Measurements from ENCODE around the gene C17orf107. TPM values are rescaled to one million over a fixed set of nuclear protein-coding genes. Genes with fewer than 3 reads are reported as not detected.
A peak's percentile ranks its signal among the peaks of the same experiment; 100 is the strongest.

C17orf107 gene
- total RNA-seq, 1 donor from 2014 or later = 3.7 TPM

DNA sequence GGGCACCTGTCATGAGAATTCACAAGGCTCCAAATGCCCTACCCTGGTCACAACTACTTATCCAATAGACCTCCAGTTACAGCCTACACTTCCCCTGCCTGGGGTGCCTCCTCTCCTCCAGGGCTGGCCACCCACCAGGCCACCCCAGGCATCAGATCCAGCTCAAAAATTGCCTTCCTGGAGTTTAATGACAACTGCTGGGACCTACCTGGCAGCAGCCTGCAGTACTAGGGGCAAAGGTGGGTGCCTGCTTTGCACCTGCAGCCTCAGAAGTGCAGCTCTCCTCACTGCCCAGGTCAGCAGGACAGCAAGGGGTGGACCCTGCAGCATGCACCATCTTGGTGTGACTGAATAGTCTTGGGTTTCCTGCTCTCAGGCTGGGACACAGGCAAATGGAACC lies 36.3 kb downstream of the C17orf107 start:
- Mint-ChIP-seq H3K36me3 (ENCODE audit: insufficient read depth) (peaks cover 4% of the 10 kb centered on the region), H3K4me1 (ENCODE audit: low read depth) (peaks cover 9% of the 10 kb centered on the region), H3K27me3 (no peaks in the 10 kb centered on the region), H3K9me3 (ENCODE audit: low read depth) (no peaks in the 10 kb centered on the region), H3K4me3 (ENCODE audit: low read depth) (no peak overlapping the region), H3K27ac (no peak overlapping the region)
- DNase-seq (ENCODE audit: low spot score, unreplicated experiment) = no peak
- TF ChIP-seq, protein P1, sequence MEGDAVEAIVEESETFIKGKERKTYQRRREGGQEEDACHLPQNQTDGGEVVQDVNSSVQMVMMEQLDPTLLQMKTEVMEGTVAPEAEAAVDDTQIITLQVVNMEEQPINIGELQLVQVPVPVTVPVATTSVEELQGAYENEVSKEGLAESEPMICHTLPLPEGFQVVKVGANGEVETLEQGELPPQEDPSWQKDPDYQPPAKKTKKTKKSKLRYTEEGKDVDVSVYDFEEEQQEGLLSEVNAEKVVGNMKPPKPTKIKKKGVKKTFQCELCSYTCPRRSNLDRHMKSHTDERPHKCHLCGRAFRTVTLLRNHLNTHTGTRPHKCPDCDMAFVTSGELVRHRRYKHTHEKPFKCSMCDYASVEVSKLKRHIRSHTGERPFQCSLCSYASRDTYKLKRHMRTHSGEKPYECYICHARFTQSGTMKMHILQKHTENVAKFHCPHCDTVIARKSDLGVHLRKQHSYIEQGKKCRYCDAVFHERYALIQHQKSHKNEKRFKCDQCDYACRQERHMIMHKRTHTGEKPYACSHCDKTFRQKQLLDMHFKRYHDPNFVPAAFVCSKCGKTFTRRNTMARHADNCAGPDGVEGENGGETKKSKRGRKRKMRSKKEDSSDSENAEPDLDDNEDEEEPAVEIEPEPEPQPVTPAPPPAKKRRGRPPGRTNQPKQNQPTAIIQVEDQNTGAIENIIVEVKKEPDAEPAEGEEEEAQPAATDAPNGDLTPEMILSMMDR (IDR thresholded peaks at IDR 0.05; ENCODE audit: unreplicated experiment) = no peak

DNA sequence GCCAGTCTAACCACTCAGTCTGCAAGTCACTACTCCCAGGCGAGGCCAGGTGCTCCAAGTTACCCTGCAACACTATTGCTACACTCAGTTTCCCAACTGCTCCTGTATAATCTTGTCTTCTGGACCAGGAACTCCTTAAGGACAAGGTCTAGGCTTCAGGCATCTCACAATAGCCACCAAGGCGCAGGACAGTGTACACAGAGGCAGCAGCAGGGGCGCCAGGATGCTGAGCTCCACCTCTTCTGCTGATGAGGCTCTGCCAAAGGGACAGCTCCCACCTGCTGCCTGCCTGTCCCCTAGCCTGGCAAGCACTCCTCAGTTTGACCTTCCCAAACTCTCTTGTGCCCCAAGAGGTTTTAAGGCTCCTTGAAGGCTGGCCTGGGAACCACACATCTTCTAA lies 37.1 kb downstream of the C17orf107 start:
- Mint-ChIP-seq H3K4me3 (ENCODE audit: low read depth) (no peak overlapping the region), H3K9me3 (ENCODE audit: low read depth) (no peaks in the 10 kb centered on the region), H3K36me3 (ENCODE audit: insufficient read depth) (peaks cover 5% of the 10 kb centered on the region), H3K27ac (no peak overlapping the region), H3K27me3 (no peaks in the 10 kb centered on the region), H3K4me1 (ENCODE audit: low read depth) (peaks cover 16% of the 10 kb centered on the region)
- DNase-seq (ENCODE audit: low spot score, unreplicated experiment) = no peak
- TF ChIP-seq, protein P1 (IDR thresholded peaks at IDR 0.05; ENCODE audit: unreplicated experiment) = no peak

DNA sequence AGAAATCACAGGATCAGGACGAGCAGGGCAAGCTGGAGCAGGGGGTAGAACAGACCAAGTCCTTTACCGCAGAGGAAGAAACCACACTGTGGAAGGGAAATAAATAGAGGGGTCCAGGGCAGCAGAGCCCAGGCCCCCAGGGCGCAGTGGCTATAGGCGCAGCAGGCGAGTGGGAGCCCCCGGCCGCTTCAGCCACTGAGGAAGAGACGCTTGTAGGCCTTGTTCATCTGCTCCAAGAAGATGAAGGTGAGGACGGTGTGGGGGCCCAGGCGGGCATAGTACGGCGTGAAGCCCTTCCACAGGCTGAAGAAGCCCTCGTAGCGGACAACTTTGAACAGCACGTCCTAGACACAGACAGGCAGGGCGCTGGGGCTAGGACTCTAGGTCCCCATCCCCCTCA lies 38.2 kb downstream of the C17orf107 start:
- Mint-ChIP-seq H3K4me3 (ENCODE audit: low read depth) (no peak overlapping the region), H3K4me1 (ENCODE audit: low read depth) (peaks cover 21% of the 10 kb centered on the region), H3K9me3 (ENCODE audit: low read depth) (no peaks in the 10 kb centered on the region), H3K27ac (no peak overlapping the region), H3K27me3 (no peaks in the 10 kb centered on the region), H3K36me3 (ENCODE audit: insufficient read depth) (peaks cover 5% of the 10 kb centered on the region)
- TF ChIP-seq, protein P1 (IDR thresholded peaks at IDR 0.05; ENCODE audit: unreplicated experiment) = no peak
- DNase-seq (ENCODE audit: low spot score, unreplicated experiment) = no peak

GRCh38 chr17:4938069-4938491 lies 38.7 kb downstream of the C17orf107 start:
- TF ChIP-seq, protein P1 (IDR thresholded peaks at IDR 0.05; ENCODE audit: unreplicated experiment) = no peak
- no peak for DNase-seq (ENCODE audit: low spot score, unreplicated experiment)
- Mint-ChIP-seq H3K9me3 (ENCODE audit: low read depth) (no peaks in the 10 kb centered on the region), H3K4me1 (ENCODE audit: low read depth) (peaks cover 21% of the 10 kb centered on the region), H3K36me3 (ENCODE audit: insufficient read depth) (peaks cover 5% of the 10 kb centered on the region), H3K27ac (peak overlapping the region; percentile 94), H3K4me3 (ENCODE audit: low read depth) (peak overlapping the region; percentile 85), H3K27me3 (no peaks in the 10 kb centered on the region)

GRCh38 chr17:4938688-4939545 lies 39.6 kb downstream of the C17orf107 start:
- Mint-ChIP-seq H3K27ac (peak overlapping the region; percentile 94), H3K4me1 (ENCODE audit: low read depth) (peaks cover 21% of the 10 kb centered on the region), H3K27me3 (no peaks in the 10 kb centered on the region), H3K4me3 (ENCODE audit: low read depth) (peak overlapping the region; percentile 85), H3K9me3 (ENCODE audit: low read depth) (no peaks in the 10 kb centered on the region), H3K36me3 (ENCODE audit: insufficient read depth) (peaks cover 5% of the 10 kb centered on the region)
- TF ChIP-seq, protein P1 (IDR thresholded peaks at IDR 0.05; ENCODE audit: unreplicated experiment) = no peak
- DNase-seq (ENCODE audit: low spot score, unreplicated experiment) = no peak

All from progenitor cell of endocrine pancreas (in vitro differentiated cells).